Activated T-cell treated with anti-CD3 and anti-CD28 coated beads for 1 hour (primary cell): Measurements from ENCODE around the gene ADGRG7.

Experiments
- DNase-seq: peaks from one replicate; pipeline ENCODE4 v3.0.0-alpha.2; 2020; ENCODE audit warnings: low read depth

ADGRG7 gene

GRCh38 chr3:100744671-100745070 lies 135.3 kb downstream of the ADGRG7 start:
- no peak for DNase-seq
